ENCODE measurements around the gene ASAP2.
A peak's percentile ranks its signal among the peaks of the same experiment; 100 is the strongest.

Gene ASAP2

GRCh38 chr2:9403924-9404323 is 197.3 kb downstream of the ASAP2 start:
- no peak for DNase-seq (ENCODE audit: low read depth)

DNA sequence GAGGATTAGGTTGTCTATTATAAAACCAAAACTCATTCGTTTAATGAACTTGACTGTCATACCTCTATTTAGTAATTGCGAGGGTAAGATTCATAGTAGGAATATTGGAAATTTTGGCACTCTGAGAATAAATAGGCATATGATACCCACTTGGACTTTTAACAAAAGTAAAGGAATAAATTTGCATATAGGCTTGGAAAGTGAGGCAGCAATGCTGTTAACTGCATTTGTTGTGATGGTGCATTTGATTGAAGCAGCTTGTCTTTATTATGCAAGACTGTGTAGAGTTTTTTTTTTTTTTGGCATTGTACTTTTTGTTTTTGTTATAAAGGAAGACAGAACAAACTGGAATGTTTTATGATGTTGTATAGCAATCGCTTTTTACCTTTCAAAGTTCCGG is 197.8 kb downstream of the ASAP2 start:
- no peak for DNase-seq (ENCODE audit: low read depth)

DNA sequence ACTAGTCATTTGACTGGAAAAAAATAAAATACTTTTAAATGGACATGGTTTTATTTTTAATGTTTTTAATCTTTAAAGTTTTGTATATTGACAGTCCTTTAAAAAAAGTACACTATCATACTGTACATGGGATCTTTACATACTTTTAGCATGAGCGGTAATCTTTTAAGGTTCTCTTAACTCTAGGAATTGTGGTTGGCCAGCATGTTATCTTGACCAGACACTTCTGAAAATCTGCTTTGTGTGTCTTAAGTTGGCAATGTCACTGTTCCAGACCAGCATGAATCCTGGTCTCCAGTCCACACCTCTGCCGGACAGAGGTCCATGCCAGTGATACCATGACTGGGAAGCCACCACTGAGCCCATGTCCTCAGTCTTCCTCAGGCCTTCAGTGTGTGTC is 199.0 kb downstream of the ASAP2 start:
- no peak for DNase-seq (ENCODE audit: low read depth)

GRCh38 chr2:9406529-9407362 is 200.1 kb downstream of the ASAP2 start:
- DNase-seq (ENCODE audit: low read depth): no peak

- no peak for DNase-seq (ENCODE audit: low read depth)
Observed at GRCh38 chr2:9407363-9407811, 200.8 kb downstream of the ASAP2 start.

GRCh38 chr2:9408641-9409151 is 202.1 kb downstream of the ASAP2 start:
- DNase-seq (ENCODE audit: low read depth): no peak

DNA sequence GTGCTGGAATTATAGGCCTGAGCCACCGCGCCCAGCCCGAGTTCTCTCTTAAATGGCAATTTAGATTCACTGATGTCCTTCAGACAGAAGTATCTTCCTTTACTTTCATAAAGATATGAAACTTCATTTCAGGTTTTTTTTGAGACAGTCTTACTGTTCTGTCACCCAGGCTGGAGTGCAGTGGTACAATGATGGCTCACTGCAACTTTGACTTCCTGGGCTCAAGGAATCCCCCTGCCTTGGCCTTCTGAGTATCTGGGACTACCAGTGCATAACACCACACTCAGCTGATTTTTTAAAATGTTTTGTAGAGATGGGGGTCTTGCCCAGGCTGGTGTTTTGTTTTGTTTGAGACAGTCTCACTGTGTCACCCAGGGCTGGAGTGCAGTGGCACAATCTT is 203.5 kb downstream of the ASAP2 start:
- no peak for DNase-seq (ENCODE audit: low read depth)

- DNase-seq (ENCODE audit: low read depth): no peak
Observed at GRCh38 chr2:9412781-9413180, 206.2 kb downstream of the ASAP2 start.

- DNase-seq (ENCODE audit: low read depth): no peak
Observed at GRCh38 chr2:9415516-9416169, 209.0 kb downstream of the ASAP2 start.

DNA sequence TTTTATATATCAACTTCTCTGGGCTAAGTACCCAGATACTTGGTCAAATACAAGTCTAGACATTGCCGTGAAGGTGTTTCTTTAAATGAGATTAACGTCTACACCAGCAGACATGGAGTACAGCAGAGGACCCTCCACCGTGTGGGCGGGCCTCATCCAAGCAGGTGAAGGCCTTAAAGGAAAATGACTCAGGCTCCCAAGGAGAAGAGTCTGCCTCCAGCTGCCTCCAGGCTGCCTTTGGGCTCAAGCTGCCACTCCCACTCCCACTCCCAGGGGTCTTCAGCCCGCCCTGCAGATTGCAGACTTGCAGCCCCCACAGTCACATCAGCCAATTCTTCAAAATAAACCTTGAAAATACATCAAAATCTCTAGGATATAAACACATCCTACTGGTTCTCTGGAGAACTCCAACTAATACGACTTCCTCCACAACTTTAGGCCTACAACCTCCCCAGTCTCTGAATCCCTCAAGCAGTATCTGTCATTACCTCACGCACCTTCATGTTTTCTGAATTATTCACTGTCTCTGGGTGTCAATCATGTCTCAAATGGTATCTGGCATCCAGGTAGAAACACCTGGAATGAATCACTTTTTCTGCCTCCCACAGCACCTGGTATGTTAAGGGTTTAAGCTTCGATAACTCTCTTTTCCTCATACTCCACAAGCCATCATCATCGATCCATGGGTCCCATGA is 209.8 kb downstream of the ASAP2 start:
- no peak for DNase-seq (ENCODE audit: low read depth)

DNA sequence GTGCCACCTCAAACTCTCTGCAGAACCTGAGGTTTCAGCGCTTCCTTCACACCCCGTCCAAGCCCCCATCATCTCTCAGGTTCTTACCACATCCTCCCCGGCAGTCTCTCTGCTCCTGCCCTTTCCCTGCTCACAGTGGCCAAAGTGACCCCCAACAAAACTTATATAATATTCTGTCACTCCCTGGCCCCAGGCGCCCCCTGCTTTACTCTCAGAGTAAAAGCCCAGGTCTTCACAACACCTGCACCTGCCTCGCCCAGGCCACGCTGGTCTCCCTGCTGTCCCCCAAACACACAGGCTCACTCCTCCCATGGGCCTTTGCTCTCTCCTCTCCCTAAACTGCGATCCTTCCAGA is 210.3 kb downstream of the ASAP2 start:
- no peak for DNase-seq (ENCODE audit: low read depth)

DNA sequence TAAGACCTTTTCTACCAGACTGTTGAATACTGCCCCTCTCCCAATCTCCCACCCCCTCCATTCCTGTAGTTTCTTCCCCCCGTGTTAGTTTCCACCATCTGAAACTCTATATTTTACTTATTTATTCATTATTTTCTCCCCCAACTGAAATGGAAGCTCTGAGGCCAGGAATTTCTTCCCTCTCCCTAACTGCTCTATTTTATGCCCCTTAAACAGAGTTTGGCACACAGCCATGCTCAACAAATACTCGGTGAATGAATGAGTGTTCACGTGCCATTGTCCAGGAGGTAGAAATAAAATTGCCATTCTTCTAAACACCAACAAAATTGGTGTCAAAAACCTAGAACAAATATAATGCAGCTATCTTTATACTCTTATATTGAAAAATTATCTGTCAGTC is 211.1 kb downstream of the ASAP2 start:
- DNase-seq (ENCODE audit: low read depth): no peak

DNA sequence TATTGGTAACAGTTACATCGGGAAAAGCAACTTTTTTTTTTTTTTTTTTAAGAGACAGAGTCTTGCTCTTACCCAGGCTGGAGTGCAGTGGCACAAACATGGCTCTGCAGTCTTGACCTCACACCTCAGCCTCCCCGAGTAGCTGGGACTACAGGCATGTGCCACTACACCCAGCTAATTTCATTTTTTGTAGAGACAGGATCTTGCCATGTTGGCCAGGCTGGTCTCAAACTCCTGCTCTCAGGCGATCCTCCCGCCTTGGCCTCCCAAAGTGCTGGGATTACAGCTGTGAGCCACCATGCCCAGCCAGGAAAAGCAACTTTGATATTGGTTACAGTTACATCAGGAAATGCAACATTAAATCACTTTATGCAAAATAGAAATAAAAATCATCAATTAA is 212.1 kb downstream of the ASAP2 start:
- no peak for DNase-seq (ENCODE audit: low read depth)

GRCh38 chr2:9419541-9419940 is 212.9 kb downstream of the ASAP2 start:
- DNase-seq (ENCODE audit: low read depth): no peak

DNA sequence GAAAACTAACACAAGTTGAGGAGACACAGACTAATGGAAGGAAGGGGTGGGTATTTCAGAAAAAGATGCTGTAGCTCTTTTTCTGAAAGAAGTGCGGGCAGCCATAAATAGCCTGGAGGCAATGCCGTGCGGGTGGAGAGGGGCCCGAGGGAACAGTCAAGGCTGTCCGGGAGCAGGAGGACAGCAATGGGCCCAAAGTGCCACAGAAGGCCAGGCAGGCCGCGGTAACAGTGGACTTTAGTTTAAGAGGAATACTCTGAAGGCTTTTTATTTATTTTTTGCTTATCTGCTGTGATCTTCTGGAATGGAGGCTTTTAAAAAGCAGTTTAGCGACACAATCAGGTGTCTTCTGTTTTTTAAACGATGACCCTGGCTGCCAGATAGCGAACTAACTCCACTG is 213.9 kb downstream of the ASAP2 start:
- DNase-seq (ENCODE audit: low read depth): no peak

DNA sequence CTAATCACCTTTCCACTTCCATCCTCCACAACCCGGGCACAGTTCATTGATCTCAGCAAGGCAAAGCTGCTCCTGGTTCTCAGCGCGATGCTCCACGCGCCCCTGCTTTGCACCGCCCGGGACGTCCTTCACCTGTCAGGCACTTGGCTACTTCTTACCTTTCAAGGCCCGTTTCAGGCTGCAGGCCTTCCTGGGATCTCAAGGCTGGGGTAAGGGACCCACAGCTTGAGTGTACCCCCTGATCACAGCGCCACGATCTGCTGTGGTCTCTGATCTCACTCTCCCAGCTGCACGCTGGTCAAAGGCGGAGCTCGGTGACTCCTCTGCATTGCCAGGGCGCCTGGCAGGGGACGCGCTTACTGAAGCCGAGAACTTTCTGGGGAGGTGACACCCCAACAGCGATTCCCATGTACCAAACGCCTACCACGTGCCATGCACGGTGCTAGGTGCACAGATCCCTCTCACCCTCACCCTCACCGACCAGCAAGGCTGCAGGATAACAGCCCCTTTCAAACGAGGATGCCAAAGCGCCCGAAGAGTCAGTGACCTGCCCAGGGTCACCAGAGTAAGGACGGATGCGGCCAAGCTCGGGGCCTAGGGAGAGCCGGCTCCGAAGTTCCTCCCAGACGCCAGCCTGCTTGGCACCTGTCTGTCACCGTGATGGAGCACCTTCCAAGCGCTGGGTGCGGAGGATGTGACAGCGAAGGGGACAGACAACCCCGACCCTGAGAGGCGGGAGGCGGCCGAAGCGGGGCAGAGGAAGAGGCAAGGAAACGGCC is 215.9 kb downstream of the ASAP2 start:
- no peak for DNase-seq (ENCODE audit: low read depth)

GRCh38 chr2:9423100-9423921 is 216.7 kb downstream of the ASAP2 start, which contains the start of the genes CPSF3 and ITGB1BP1:
CPSF3 (plus strand) TSS chr2:9423654; CDS start chr2:9423774, 120 bp downstream.
ITGB1BP1 (minus strand) TSS chr2:9423528; CDS start chr2:9418697, 4,831 bp downstream.
- DNase-seq (ENCODE audit: low read depth): peak; percentile 89

DNA sequence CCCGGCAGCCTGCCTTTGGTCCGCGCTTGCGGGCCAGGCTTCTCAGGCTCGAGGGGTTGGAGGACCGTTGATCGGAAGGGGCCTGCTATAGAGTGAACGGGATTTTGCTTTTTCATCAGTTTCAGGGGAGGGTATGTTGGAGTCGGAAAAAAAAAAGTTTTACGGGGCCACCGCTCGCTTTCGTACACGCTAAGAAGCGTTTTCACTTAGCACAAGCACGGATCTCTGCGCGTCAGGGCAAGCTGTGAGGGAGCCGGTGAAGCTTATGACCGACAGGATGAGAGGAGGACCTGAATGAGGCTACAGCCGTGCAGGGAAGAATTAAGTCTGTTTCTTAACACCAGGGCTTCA is 217.3 kb downstream of the ASAP2 start:
- no peak for DNase-seq (ENCODE audit: low read depth)

- no peak for DNase-seq (ENCODE audit: low read depth)
Observed at GRCh38 chr2:9424447-9425164, 218.0 kb downstream of the ASAP2 start.

- no peak for DNase-seq (ENCODE audit: low read depth)
Observed at GRCh38 chr2:9428965-9429577, 222.5 kb downstream of the ASAP2 start.
